ENCODE data around the gene PDE4D.

PDE4D gene

GRCh38 chr5:59079622-59080620, 813.6 kb downstream of the PDE4D start:
- no peak for TF ChIP-seq CTCF (IDR thresholded peaks at IDR 0.05; ENCODE audit: insufficient read depth, missing control alignments)
- DNase-seq (ENCODE audit: insufficient read length, low spot score) (no peak), FAIRE-seq (no peak)

GRCh38 chr5:59071755-59072549, 821.6 kb downstream of the PDE4D start:
- FAIRE-seq (no peak), DNase-seq (ENCODE audit: insufficient read length, low spot score) (no peak)
- no peak for TF ChIP-seq CTCF (IDR thresholded peaks at IDR 0.05; ENCODE audit: insufficient read depth, missing control alignments)

- DNase-seq (ENCODE audit: insufficient read length, low spot score) = no peak
- no peak for FAIRE-seq
- TF ChIP-seq CTCF (IDR thresholded peaks at IDR 0.05; ENCODE audit: insufficient read depth, missing control alignments) = no peak
These were observed 824.0 kb downstream of the PDE4D start for GRCh38 chr5:59069438-59070079.

GRCh38 chr5:59067956-59068656, 825.4 kb downstream of the PDE4D start:
- FAIRE-seq (no peak), DNase-seq (ENCODE audit: insufficient read length, low spot score) (no peak)
- TF ChIP-seq CTCF (IDR thresholded peaks at IDR 0.05; ENCODE audit: insufficient read depth, missing control alignments) = no peak

- no peak for DNase-seq (ENCODE audit: insufficient read length, low spot score)
- TF ChIP-seq CTCF (IDR thresholded peaks at IDR 0.05; ENCODE audit: insufficient read depth, missing control alignments) = no peak
These were observed 827.0 kb downstream of the PDE4D start for GRCh38 chr5:59066367-59067163.

GRCh38 chr5:59065554-59065953, 828.0 kb downstream of the PDE4D start:
- no peak for FAIRE-seq
- no peak for DNase-seq (ENCODE audit: insufficient read length, low spot score)
- no peak for TF ChIP-seq CTCF (IDR thresholded peaks at IDR 0.05; ENCODE audit: insufficient read depth, missing control alignments)

More at GRCh38 chr5:59066367-59067163, 827.0 kb downstream of the PDE4D start:
- no peak for FAIRE-seq
